ENCODE results near the gene MBOAT7. TPM values are rescaled to one million over a fixed set of nuclear protein-coding genes. Genes with fewer than 3 reads are reported as not detected.

MBOAT7 gene
- total and polyA plus RNA-seq, 4 donors = 10.3 to 31.5 (median 15.0) TPM

DNA sequence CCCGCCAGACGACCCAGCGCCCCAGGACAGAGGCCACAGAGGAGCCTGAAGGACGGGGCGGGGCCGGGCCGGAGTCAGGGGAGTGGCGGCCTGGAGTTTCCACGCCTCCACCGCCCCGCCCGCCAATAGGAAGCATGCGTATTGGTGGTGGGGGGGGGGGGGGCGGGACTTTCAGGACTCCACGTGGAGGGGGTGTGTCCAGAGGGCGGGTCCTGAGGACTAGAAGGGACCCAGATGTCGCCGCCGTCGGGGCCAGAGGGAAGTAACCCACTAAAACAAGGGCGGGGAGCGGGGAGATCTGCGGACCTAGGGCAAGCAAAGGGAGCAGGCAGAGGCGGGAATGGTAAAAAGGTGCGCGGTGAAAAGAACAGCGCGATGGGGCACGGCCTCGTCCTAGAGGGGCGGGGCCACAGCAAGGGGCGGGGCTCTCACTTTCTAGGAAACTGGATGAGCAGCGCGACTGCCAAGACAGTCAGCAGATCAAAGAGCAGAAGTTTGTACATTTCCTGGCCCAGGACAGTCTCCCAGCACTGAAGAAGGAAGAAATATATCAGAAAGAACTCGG, 27.1 kb downstream of the MBOAT7 start:
- Histone ChIP-seq H3K4me1 (ENCODE audit: control insufficient read depth in 4 of 4, insufficient read depth in 4 of 4, low read length in 3 of 4) (peaks cover 10 to 37% (median 31%) of the 10 kb centered on the region in 4 donors), H3K9me3 (ENCODE audit: control insufficient read depth in 4 of 4, low read length in 3 of 4) (no peaks in the 10 kb centered on the region), H3K36me3 (ENCODE audit: control insufficient read depth in 4 of 4, insufficient read depth in 3 of 4, low read depth in 1 of 4, low read length in 3 of 4) (peaks cover 0 to 4% (median 2%) of the 10 kb centered on the region in 4 donors), H3K27me3 (ENCODE audit: control insufficient read depth in 4 of 4, insufficient read depth in 4 of 4, low read length in 3 of 4) (no peaks in the 10 kb centered on the region), H3K27ac (ENCODE audit: low read depth in 1 of 2, low read length in 2 of 2) (peak overlapping the region; percentile 54 to 72), H3K9ac (ENCODE audit: low read depth in 1 of 2, low read length in 2 of 2) (no peak overlapping the region), H3K4me3 (ENCODE audit: low read depth in 1 of 3, low read length in 3 of 3) (peak overlapping the region; percentile 42 to 71 (median 49))
- 1% methylated on average over 35 of the region's 35 CpGs for WGBS
- TF ChIP-seq HNF4G (IDR thresholded peaks at IDR 0.05) (no peak), EGR1 (IDR thresholded peaks at IDR 0.05; ENCODE audit: low read depth in 2 of 2) (no peak), REST (IDR thresholded peaks at IDR 0.05) (no peak), YY1 (IDR thresholded peaks at IDR 0.05) (no peak), HNF4A (conservative IDR thresholded peaks at IDR 0.05) (no peak), JUND (IDR thresholded peaks at IDR 0.05) (peak in 1 of 2 donors; percentile 23), GABPA (IDR thresholded peaks at IDR 0.05 in 1 of 2, conservative IDR thresholded peaks at IDR 0.05 in 1 of 2) (no peak), SP1 (IDR thresholded peaks at IDR 0.05) (peak; percentile 40), FOXA1 (IDR thresholded peaks at IDR 0.05) (no peak), MAX (IDR thresholded peaks at IDR 0.05) (peak; percentile 74)
- TF ChIP-seq, protein P1, sequence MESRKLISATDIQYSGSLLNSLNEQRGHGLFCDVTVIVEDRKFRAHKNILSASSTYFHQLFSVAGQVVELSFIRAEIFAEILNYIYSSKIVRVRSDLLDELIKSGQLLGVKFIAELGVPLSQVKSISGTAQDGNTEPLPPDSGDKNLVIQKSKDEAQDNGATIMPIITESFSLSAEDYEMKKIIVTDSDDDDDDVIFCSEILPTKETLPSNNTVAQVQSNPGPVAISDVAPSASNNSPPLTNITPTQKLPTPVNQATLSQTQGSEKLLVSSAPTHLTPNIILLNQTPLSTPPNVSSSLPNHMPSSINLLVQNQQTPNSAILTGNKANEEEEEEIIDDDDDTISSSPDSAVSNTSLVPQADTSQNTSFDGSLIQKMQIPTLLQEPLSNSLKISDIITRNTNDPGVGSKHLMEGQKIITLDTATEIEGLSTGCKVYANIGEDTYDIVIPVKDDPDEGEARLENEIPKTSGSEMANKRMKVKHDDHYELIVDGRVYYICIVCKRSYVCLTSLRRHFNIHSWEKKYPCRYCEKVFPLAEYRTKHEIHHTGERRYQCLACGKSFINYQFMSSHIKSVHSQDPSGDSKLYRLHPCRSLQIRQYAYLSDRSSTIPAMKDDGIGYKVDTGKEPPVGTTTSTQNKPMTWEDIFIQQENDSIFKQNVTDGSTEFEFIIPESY (IDR thresholded peaks at IDR 0.05) = no peak
- DNase-seq (ENCODE audit: low spot score) = peak; percentile 92

DNA sequence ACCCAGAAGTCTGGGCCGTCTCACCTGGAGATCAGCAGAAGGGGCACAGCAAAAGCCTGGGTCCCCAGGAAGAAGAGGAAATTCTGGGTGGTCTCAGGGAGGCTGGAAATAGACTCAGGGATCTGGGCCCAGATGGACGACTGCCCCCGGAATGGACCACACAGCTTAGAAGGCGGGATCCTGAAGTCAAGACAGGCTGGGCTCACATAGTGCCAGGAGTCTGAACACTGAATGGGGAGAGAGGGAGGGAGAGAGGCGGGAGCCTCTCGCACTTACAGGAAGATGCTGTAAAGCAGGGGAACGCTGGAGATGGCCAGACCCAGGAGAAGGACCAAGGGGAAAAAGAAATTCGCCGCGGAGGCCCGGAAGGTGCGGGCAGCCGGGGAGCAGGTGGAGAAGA, 28.5 kb downstream of the MBOAT7 start:
- H3K4me1 ChIP-seq (ENCODE audit: control insufficient read depth in 4 of 4, insufficient read depth in 4 of 4, low read length in 3 of 4) = peaks cover 10 to 37% (median 31%) of the 10 kb centered on the region in 4 donors
- H3K27ac ChIP-seq (ENCODE audit: low read depth in 1 of 2, low read length in 2 of 2) = no peak overlapping the region
- no peaks in the 10 kb centered on the region for H3K27me3 ChIP-seq (ENCODE audit: control insufficient read depth in 4 of 4, insufficient read depth in 4 of 4, low read length in 3 of 4)
- peak overlapping the region in 1 of 3 donors; percentile 37 for H3K4me3 ChIP-seq (ENCODE audit: low read depth in 1 of 3, low read length in 3 of 3)
- H3K9me3 ChIP-seq (ENCODE audit: control insufficient read depth in 4 of 4, low read length in 3 of 4) = no peaks in the 10 kb centered on the region
- no peak for TF ChIP-seq JUND (IDR thresholded peaks at IDR 0.05)
- no peak for TF ChIP-seq MAX (IDR thresholded peaks at IDR 0.05)
- no peak for TF ChIP-seq FOXA1 (IDR thresholded peaks at IDR 0.05)
- no peak for TF ChIP-seq YY1 (IDR thresholded peaks at IDR 0.05)
- no peak for TF ChIP-seq REST (IDR thresholded peaks at IDR 0.05)
- no peak for TF ChIP-seq GABPA (IDR thresholded peaks at IDR 0.05 in 1 of 2, conservative IDR thresholded peaks at IDR 0.05 in 1 of 2)
- TF ChIP-seq ATF3 (IDR thresholded peaks at IDR 0.05) = no peak
- no peak for DNase-seq (ENCODE audit: low spot score)
- no peak overlapping the region for H3K9ac ChIP-seq (ENCODE audit: low read depth in 1 of 2, low read length in 2 of 2)
- WGBS = 65% methylated on average over 13 of the region's 13 CpGs
- H3K36me3 ChIP-seq (ENCODE audit: control insufficient read depth in 4 of 4, insufficient read depth in 3 of 4, low read depth in 1 of 4, low read length in 3 of 4) = peaks cover 10 to 18% (median 14%) of the 10 kb centered on the region in 4 donors
